ENCODE results near the gene PPM1B.
"Not testable (repeated sequence)": the region's sequence is repeated elsewhere in the genome, so short reads cannot be mapped to it uniquely, and the experiment has no call there.

The PPM1B gene

GRCh38 chr2:44200011-44200410, 31.3 kb downstream of the PPM1B start:
- TF ChIP-seq GATA1 (IDR thresholded peaks at IDR 0.05; ENCODE audit: low read depth, low read length): no peak
- no peak for TF ChIP-seq POLR2A (IDR thresholded peaks at IDR 0.05; ENCODE audit: low read length)

GRCh38 chr2:44200759-44201158, 32.1 kb downstream of the PPM1B start:
- TF ChIP-seq POLR2A (IDR thresholded peaks at IDR 0.05; ENCODE audit: low read length) (no peak), GATA1 (IDR thresholded peaks at IDR 0.05; ENCODE audit: low read depth, low read length) (no peak)

More at GRCh38 chr2:44200011-44200410, 31.3 kb downstream of the PPM1B start:
- DNase-seq: no peak

GRCh38 chr2:44201648-44202165, 33.0 kb downstream of the PPM1B start:
- TF ChIP-seq GATA1 (IDR thresholded peaks at IDR 0.05; ENCODE audit: low read depth, low read length) (no peak), POLR2A (IDR thresholded peaks at IDR 0.05; ENCODE audit: low read length) (no peak)
- DNase-seq: no peak

More at GRCh38 chr2:44200759-44201158, 32.1 kb downstream of the PPM1B start:
- no peak for DNase-seq

- TF ChIP-seq POLR2A (IDR thresholded peaks at IDR 0.05; ENCODE audit: low read length): no peak
- TF ChIP-seq GATA1 (IDR thresholded peaks at IDR 0.05; ENCODE audit: low read depth, low read length): no peak
- DNase-seq: no peak
These were observed 34.9 kb downstream of the PPM1B start for GRCh38 chr2:44203542-44203941.

GRCh38 chr2:44205169-44205568, 36.5 kb downstream of the PPM1B start:
- DNase-seq: peak; percentile 5 to 17
- TF ChIP-seq POLR2A (IDR thresholded peaks at IDR 0.05; ENCODE audit: low read length) (no peak), GATA1 (IDR thresholded peaks at IDR 0.05; ENCODE audit: low read depth, low read length) (no peak)

GRCh38 chr2:44207102-44207501, 38.4 kb downstream of the PPM1B start:
- peak in 1 of 2 experiments; percentile 10 for DNase-seq

GRCh38 chr2:44207648-44208047, 39.0 kb downstream of the PPM1B start:
- DNase-seq: not testable (repeated sequence)

More at GRCh38 chr2:44207102-44207501, 38.4 kb downstream of the PPM1B start:
- no peak for TF ChIP-seq POLR2A (IDR thresholded peaks at IDR 0.05; ENCODE audit: low read length)

- no peak for DNase-seq
- TF ChIP-seq POLR2A (IDR thresholded peaks at IDR 0.05; ENCODE audit: low read length) (no peak), GATA1 (IDR thresholded peaks at IDR 0.05; ENCODE audit: low read depth, low read length) (no peak)
These were observed 41.7 kb downstream of the PPM1B start for GRCh38 chr2:44210362-44210761.

- TF ChIP-seq POLR2A (IDR thresholded peaks at IDR 0.05; ENCODE audit: low read length) (no peak), GATA1 (IDR thresholded peaks at IDR 0.05; ENCODE audit: low read depth, low read length) (no peak)
- DNase-seq: no peak
These were observed 42.5 kb downstream of the PPM1B start for GRCh38 chr2:44211183-44211582.

- TF ChIP-seq GATA1 (IDR thresholded peaks at IDR 0.05; ENCODE audit: low read depth, low read length) (no peak), POLR2A (IDR thresholded peaks at IDR 0.05; ENCODE audit: low read length) (no peak)
- DNase-seq: no peak
These were observed 43.6 kb downstream of the PPM1B start for GRCh38 chr2:44212302-44212701.

- DNase-seq: no peak
- no peak for TF ChIP-seq GATA1 (IDR thresholded peaks at IDR 0.05; ENCODE audit: low read depth, low read length)
- TF ChIP-seq POLR2A (IDR thresholded peaks at IDR 0.05; ENCODE audit: low read length): no peak
These were observed 47.2 kb downstream of the PPM1B start for GRCh38 chr2:44215827-44216226.

GRCh38 chr2:44218771-44219170, 50.1 kb downstream of the PPM1B start:
- no peak for DNase-seq
- TF ChIP-seq GATA1 (IDR thresholded peaks at IDR 0.05; ENCODE audit: low read depth, low read length): no peak
- TF ChIP-seq POLR2A (IDR thresholded peaks at IDR 0.05; ENCODE audit: low read length): no peak

GRCh38 chr2:44226753-44227152, 58.1 kb downstream of the PPM1B start:
- no peak for TF ChIP-seq GATA1 (IDR thresholded peaks at IDR 0.05; ENCODE audit: low read depth, low read length)
- no peak for TF ChIP-seq POLR2A (IDR thresholded peaks at IDR 0.05; ENCODE audit: low read length)
- no peak for DNase-seq

GRCh38 chr2:44230378-44230777, 61.7 kb downstream of the PPM1B start:
- DNase-seq: no peak
- TF ChIP-seq GATA1 (IDR thresholded peaks at IDR 0.05; ENCODE audit: low read depth, low read length): no peak
- TF ChIP-seq POLR2A (IDR thresholded peaks at IDR 0.05; ENCODE audit: low read length): no peak

- TF ChIP-seq GATA1 (IDR thresholded peaks at IDR 0.05; ENCODE audit: low read depth, low read length): no peak
- no peak for TF ChIP-seq POLR2A (IDR thresholded peaks at IDR 0.05; ENCODE audit: low read length)
- no peak for DNase-seq
These were observed 64.9 kb downstream of the PPM1B start for GRCh38 chr2:44233450-44234128.
